Measurements from ENCODE around the gene HJURP.

The HJURP gene

DNA sequence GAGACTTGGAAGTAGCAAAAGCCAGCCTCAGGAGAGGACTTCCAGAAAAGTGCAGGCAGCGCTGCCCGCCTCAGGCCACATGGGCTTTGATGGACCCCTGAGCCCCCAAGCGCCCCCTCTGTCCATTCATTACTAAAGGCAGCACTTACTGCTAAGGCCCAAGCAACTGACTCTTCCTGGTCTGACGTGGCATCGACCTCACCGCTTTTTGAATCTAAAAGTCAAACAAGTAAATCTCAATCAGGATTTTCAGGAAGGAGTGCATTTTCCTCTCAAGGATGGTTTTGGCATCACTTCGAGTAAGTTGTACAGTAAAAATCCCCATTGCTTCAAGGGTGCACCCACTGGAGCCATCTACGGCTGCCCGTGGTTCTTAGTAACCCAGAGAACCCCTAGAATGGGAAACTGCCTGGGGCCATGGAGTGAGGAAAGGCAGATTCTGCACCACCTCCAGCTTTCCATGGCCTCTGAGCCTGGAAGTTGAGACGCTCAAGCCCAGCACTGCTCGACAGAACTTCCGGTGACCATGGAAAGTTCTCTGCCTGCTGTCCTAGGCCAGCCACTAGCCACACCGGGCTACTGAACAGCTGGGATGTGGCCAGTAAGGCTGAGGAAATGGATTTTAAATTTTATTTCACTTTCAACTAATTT is 7.0 kb downstream of the HJURP start:
- no peak for DNase-seq

GRCh38 chr2:233846387-233847247 is 7.7 kb downstream of the HJURP start:
- no peak for DNase-seq

DNA sequence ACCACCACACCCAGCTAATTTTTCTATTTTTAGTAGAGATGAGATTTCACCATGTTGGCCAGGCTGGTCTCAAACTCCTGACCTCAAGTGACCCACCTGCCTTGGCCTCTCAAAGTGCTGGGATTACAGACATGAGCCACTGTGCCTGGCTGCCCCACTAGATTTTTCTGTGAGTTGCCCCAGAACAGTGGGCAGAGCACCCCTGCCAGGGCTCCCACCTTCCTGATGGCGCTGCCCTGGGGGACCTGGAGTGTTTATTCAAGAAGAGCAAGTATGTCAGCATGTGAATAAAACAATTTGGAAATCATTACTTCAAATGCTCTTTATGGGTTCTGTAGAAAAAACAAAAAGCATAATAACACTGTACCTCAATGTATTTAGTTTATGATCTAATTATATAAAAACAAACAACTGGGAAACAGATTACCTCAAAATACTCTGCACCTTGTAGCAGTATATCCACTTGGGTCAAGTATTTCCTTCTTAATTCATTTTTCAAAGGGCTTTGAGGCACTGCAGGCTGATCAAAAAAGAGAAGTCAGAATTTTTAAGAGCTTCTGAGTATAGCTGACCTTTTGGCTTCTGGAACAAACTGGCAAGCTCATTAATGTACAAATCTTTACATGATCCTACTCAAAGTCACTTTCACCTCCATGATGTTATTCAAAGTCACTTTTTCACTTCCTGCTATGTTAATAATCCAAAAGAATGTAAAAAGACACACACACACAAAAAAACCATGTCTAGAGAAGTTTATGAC is 8.9 kb downstream of the HJURP start:
- no peak for DNase-seq

DNA sequence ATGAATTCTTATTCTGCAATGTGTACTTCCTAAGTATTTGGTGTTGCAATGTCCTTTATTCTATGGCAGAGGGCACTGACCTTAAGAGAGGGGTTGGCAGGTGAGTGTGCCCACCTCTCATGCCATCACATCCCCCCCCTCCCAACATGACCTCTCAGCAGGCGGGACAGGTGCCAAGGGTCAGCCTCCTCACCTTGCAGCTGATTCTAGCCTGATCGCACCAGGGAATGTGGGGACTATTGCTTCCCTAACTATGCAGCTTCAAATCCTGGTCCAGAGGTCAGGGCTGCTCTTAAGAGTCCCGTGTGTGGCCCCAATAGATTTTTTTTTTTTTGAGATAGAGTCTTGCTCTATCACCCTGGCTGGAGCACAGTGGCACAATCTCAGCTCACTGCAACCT is 9.5 kb downstream of the HJURP start:
- no peak for DNase-seq

DNA sequence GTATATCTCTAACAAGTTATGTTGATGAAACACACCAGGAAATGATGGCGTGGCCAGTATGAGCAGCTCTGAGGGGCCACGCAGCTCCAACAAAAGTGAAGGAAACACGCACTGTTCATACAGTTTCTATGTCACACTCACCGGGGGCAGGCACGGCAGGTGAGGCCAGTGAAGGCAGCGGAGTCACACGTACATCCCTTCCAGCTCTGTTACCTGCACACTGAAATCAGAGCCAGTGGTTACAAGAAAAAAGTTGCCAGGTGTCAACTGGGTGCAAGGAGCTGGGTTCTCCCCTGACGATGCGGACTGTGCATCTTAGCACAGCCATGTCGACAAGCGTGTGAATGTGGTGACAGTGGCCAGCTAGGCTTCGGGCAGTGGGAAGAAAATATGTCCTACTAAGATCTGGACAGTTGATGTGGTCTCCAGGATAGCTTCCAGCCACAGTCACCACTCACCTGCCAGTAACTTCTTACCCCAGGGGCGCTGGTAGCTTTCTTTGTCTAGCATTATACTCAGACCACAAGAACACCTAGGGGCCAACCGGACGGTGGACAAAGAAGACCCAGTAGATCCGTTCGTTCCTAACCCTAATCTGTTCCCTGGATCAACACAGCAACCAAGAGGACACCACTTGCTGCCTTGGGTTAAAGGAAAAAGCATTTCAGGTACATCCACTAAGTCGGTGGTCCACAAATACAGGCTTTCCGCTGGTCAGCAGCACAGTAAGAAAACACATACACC is 10.1 kb downstream of the HJURP start:
- no peak for DNase-seq

GRCh38 chr2:233841183-233841582 is 13.2 kb downstream of the HJURP start:
- DNase-seq: no peak

DNA sequence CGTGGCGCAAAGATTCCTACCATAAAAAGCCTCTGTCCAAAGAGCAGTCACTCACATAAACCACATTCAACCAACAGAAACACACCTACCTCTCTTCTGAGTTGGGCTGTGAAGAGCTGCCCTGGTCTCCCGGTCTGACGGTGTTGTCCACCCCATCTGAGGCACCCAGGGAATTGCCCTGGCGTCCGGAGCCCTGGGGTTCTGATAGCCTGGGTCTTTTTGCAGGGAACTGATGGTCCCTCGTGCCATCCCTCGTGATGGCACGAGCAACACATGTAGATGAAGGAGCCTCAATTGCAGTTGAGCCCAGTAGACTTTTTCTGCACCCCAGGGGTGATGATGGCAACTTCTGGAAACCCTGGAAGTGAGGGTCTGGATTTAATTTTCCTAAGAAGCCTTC is 13.8 kb downstream of the HJURP start:
- no peak for DNase-seq

GRCh38 chr2:233839447-233839820 is 14.9 kb downstream of the HJURP start:
- DNase-seq: no peak

DNA sequence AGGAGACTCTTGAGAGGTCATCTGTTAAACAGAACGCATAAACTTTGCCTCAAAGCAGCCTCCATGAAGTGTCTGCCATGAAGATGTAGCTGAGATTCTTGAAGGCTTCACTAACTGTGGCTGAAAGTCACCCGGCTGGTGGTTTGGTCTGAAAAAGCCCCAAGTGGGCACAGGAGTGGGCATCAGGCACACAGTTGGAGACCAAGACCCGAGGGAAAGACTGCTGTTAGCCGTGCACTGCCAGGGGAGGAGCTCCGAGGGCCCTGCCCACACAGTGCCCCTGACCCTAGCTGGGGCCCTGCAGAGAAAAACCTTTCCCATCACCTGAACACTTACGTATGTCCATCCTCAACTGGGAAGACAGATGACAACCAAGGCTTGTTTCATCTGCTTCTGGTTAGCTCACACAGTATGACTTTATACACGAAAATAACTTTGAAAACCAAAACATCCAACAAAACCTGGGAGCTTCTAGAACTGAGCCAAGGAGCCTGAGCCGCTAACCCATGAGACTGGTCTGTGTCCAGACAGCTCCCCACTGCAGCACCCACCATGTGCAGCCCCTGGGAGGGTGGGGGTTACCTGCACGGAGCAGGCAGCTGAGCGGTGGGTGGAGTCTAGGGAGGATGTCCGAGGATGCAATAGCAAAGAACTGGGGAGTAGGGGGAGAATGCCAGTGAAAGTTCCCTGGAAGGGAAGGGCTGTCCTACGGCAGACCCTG is 15.4 kb downstream of the HJURP start:
- no peak for DNase-seq

- no peak for DNase-seq
These were observed 16.1 kb downstream of the HJURP start for GRCh38 chr2:233838251-233838650.

- DNase-seq: no peak
These were observed 16.6 kb downstream of the HJURP start for GRCh38 chr2:233837694-233838229.

DNA sequence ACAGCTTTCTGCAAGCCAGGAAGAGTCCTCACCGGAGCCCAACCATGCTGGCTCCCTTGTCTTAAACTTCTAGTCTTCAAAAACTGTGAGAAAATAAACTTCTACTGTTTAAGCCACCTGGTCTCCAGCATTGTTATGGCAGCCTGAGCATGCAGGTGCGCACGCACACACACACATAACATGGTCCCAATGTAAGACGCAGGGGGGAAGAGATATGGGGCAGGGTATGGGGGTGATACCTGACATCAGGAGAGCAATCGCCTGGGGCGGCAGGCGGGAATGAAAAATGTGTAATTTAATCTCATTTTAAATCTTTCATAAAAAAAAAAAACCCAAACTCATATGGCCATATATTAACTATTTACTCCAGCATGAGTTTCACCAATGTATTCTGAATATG is 18.0 kb downstream of the HJURP start:
- DNase-seq: no peak

DNA sequence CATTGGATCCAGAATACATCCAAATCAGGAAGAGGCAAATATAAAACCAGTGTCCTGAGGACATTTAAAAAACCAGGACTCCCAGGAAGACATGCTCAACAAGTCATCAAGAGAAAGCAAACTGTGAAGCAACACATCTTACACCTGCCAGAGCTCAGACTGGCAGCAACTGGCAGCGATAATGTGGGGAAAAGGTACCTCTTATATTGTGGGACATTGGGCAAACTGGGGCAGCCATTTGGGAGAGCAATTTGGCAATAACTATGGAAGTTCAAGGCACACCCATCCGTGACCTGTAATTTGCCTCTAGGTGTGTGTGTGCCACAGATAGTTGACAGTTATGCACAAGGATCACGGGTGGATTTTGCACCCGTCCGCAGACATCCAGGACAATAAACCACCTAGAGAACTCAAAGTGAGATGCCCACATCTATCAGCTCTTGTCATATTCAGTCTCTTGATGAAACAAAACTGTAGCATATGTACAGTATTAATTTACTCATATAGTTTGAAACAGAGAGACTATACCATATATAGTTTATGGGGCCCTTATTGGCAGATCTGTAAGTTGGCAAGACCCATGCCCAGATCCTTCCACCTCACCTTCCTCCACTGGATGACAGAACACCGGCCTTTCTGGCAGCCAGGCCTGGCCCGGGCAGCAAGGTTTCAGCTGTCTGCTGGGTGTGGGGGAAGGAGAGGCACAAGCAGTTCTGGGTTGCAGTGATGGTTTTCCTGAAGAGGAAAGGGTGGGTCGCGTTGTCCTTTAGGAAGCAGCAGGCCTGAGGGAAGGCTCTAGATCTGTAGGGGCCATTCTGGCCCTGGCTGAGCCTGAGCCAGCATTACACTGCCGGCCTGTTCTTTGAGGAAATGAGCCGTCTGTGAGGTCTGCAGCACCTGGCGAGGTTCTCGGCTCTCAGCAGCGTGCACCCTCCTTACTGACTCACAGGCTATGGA is 18.8 kb downstream of the HJURP start:
- no peak for DNase-seq

DNA sequence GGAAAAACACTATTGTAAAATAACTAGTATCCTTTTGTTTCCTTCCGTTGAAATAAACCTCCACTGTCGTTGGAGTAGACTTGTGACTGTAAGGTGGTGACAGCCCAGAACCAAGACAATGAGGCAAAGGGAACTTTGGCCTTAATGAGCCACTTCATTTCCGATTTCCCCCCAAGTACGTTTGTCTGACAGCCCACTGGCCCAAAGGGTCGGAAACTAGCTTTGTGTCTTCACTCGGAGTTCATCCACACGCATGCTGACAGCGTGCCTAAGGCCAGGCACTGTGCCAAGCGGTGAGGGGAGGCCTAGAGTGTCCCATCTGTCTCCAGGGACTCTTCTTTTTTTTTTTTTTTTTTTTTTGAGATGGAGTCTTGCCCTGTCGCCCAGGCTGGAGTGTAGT is 21.0 kb downstream of the HJURP start:
- no peak for DNase-seq

GRCh38 chr2:233832869-233833311 is 21.4 kb downstream of the HJURP start:
- DNase-seq: no peak

DNA sequence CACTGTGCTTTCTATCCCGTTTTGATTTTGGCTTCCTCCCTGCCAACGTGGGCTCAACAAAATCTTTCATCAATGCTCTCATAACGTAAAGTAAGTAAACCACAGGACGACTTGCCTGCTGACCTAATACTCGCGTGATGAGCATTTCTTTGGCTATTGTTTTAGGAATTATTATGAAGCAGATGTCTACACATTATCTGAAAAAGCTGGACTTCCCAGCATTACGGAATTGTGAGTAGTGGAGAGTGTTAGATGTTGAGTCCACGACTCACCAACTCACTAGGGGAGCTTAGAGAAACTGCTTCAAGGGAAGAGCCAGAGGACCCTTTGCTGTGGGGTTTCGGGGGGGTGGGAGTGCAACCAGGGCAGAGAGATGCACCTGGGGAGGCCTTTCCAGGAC is 21.9 kb downstream of the HJURP start:
- DNase-seq: no peak

GRCh38 chr2:233831861-233832260 is 22.5 kb downstream of the HJURP start:
- DNase-seq: no peak

DNA sequence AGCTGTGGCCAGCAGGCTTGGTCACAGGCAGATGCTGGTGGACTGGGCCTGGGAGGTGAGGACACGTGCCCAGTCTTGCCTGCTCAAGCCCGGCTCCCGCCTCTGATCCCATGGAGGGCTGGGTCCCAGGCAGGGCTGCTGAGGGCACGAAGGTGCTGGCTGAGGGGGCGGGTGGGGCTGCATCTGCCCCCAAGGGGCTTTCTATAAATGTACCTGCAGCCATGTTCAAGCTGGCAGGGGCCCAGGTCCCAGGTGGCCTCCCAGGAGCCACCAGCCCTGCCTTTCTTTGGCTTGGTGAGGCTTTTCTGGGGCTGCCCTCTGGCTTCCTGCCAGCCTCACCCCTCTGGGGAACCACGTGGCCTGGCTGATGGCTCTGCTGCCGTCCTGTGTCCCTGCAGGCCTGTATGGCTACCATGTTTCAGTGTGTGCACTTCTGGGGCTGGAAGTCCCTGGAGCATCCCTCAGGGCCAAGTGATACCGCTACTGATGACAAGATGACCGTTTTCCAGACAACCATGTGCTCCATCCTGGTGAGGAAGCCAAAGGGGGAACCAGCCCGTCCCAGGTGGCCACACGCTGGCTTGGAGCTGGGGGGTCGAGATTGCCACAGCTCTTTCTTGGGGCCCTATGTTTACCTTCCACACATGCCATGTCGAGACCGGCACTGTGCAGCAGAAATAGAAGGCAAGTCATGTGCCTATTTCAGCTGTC is 23.2 kb downstream of the HJURP start:
- DNase-seq: no peak

GRCh38 chr2:233830111-233830802 is 24.1 kb downstream of the HJURP start:
- DNase-seq: no peak
